Natural killer cell (primary cell): ENCODE data around the gene CDKN2AIPNL. TPM values are rescaled to one million over a fixed set of nuclear protein-coding genes. Genes with fewer than 3 reads are reported as not detected.
"Not testable (repeated sequence)": the region's sequence is repeated elsewhere in the genome, so short reads cannot be mapped to it uniquely, and the experiment has no call there.

ENCODE experiments used
- ATAC-seq, 3 donors: fragments of 150-1000 bp in 2 of 3; fragments of 200-7000 bp in 1 of 3; cut with Tn5 transposase; 1 replicate in 1 of 3; 2 replicates in 2 of 3; pipeline ENCODE4 v1.10.0; 2021; ENCODE audit warnings: mild to moderate bottlenecking in 2 of 3, moderate library complexity in 2 of 3
- DNase-seq, 2 donors: peaks; one replicate each; pipeline versions ENCODE4 v3.0.0 to v3.0.0-alpha.2; 2013 to 2021; ENCODE audit warnings: mixed read lengths in 1 of 2
- H3K27ac ChIP-seq: one replicate; pipeline ENCODE4 v1.5.1; 2013; ENCODE audit warnings: mild to moderate bottlenecking, low read length
- H3K27me3 ChIP-seq: one replicate; pipeline ENCODE4 v1.6.1; 2013; ENCODE audit warnings: low read length; ENCODE audit not compliant: control insufficient read depth, insufficient read depth
- H3K36me3 ChIP-seq: one replicate; pipeline ENCODE4 v1.6.1; 2013; ENCODE audit warnings: low read length; ENCODE audit not compliant: control insufficient read depth, insufficient read depth
- H3K4me1 ChIP-seq: one replicate; pipeline ENCODE4 v1.6.1; 2013; ENCODE audit warnings: low read length; ENCODE audit not compliant: control insufficient read depth, insufficient read depth
- H3K4me3 ChIP-seq: one replicate; pipeline ENCODE4 v1.5.1; 2013; ENCODE audit warnings: low read length
- H3K9me3 ChIP-seq: one replicate; pipeline ENCODE4 v1.6.1; 2013; ENCODE audit warnings: low read length; ENCODE audit not compliant: control insufficient read depth, insufficient read depth
- H3K27ac Mint-ChIP-seq, 2 donors: one replicate each; pipeline ENCODE4 v1.8.0; 2022; ENCODE audit warnings: mild to moderate bottlenecking in 2 of 2, mixed read lengths in 2 of 2, moderate library complexity in 1 of 2
- H3K27me3 Mint-ChIP-seq, 2 donors: one replicate each; pipeline ENCODE4 v1.8.0; 2022; ENCODE audit warnings: low read depth in 2 of 2, mixed read lengths in 2 of 2
- H3K36me3 Mint-ChIP-seq: one replicate; pipeline ENCODE4 v1.8.0; 2022; ENCODE audit warnings: mixed read lengths
- H3K4me1 Mint-ChIP-seq, 2 donors: one replicate each; pipeline ENCODE4 v1.8.0; 2022; ENCODE audit warnings: mixed read lengths in 2 of 2
- H3K4me3 Mint-ChIP-seq: one replicate; pipeline ENCODE4 v1.8.0; 2022; ENCODE audit warnings: mild to moderate bottlenecking, moderate library complexity, mixed read lengths
- H3K9me3 Mint-ChIP-seq, 2 donors: one replicate each; pipeline ENCODE4 v1.8.0; 2022; ENCODE audit warnings: mixed read lengths in 2 of 2
- CTCF ChIP-seq: fragments of 200-600 bp; IDR thresholded peaks from one replicate; pipeline ENCODE4 v1.8.0; 2022; ENCODE audit warnings: antibody characterized with exemption
- whole genome bisulfite sequencing: methylation state at CpG from one replicate; pipeline ENCODE4 v1.1.7; 2013; ENCODE audit warnings: missing lambda C conversion rate; ENCODE audit not compliant: insufficient coverage; 5-methylcytosine and 5-hydroxymethylcytosine counted together
- intact Hi-C: fragments of 100-400 bp; cut with micrococcal nuclease; formaldehyde crosslinking; loops from one replicate; pipeline ENCODE4 v1.14.2; 2022
- total RNA-seq, 4 donors: library from RNA; stranded (reverse); fragments of 120-200 nt in 1 of 4; gene quantifications; one replicate each; pipeline versions ENCODE4 v1.2.3 to v1.2.4, GENCODE V29; 2013 to 2022

The CDKN2AIPNL gene
- total RNA-seq, 3 donors from 2014 or later (not counting 1 experiment from before 2014, with no cell fraction given): 12.3 to 15.5 (median 13.4) TPM

GRCh38 chr5:134374232-134374631 is 37.4 kb downstream of the CDKN2AIPNL start:
- WGBS: 80% methylated on average over 3 of the region's 3 CpGs
- H3K4me1 ChIP-seq: peaks cover 16% of the 10 kb centered on the region
- intact Hi-C loops: loop anchor here (5.0 kb wide), 4 partner anchors 38 to 273 kb away; partner anchors contain the start of genes CDKN2AIPNL, SEC24A and SKP1

GRCh38 chr5:134373633-134374032 is 38.0 kb downstream of the CDKN2AIPNL start:
- ATAC-seq, H3K36me3 Mint-ChIP-seq, H3K27ac ChIP-seq, H3K27me3 Mint-ChIP-seq, H3K9me3 Mint-ChIP-seq, H3K27me3 ChIP-seq, H3K9me3 ChIP-seq, H3K4me3 ChIP-seq, DNase-seq: not testable (repeated sequence)
- Mint-ChIP-seq H3K27ac (peak overlapping the region in 1 of 2 donors; percentile 48), H3K4me1 (peaks cover 40 to 60% of the 10 kb centered on the region in 2 donors), H3K4me3 (peak overlapping the region; percentile 40)
- WGBS: 100% methylated on average over 1 of the region's 5 CpGs
- H3K4me1 ChIP-seq: peaks cover 16% of the 10 kb centered on the region
- H3K36me3 ChIP-seq: peaks cover 20% of the 10 kb centered on the region
- intact Hi-C loops: loop anchor here (5.0 kb wide), 4 partner anchors 39 to 274 kb away; partner anchors contain the start of genes CDKN2AIPNL, SEC24A and SKP1

More at GRCh38 chr5:134374232-134374631, 37.4 kb downstream of the CDKN2AIPNL start:
- peaks cover 40 to 62% of the 10 kb centered on the region in 2 donors for H3K4me1 Mint-ChIP-seq
- H3K9me3 ChIP-seq: no peaks in the 10 kb centered on the region
- H3K4me3 Mint-ChIP-seq: no peak overlapping the region
- H3K4me3 ChIP-seq: no peak overlapping the region
- no peak for TF ChIP-seq CTCF
- peak overlapping the region in 1 of 2 donors; percentile 48 for H3K27ac Mint-ChIP-seq
- H3K36me3 Mint-ChIP-seq: no peaks in the 10 kb centered on the region
- DNase-seq (peak in 1 of 2 donors; percentile 43), ATAC-seq (no peak)
- H3K27me3 Mint-ChIP-seq: no peaks in the 10 kb centered on the region
- no peaks in the 10 kb centered on the region for H3K9me3 Mint-ChIP-seq
- H3K27me3 ChIP-seq: no peaks in the 10 kb centered on the region
- H3K27ac ChIP-seq: no peak overlapping the region
- H3K36me3 ChIP-seq: peaks cover 20% of the 10 kb centered on the region

- no peaks in the 10 kb centered on the region for H3K9me3 ChIP-seq
- H3K36me3 ChIP-seq: peaks cover 11% of the 10 kb centered on the region
- peak overlapping the region; percentile 100 for H3K27ac ChIP-seq
- ATAC-seq (no peak), DNase-seq (peak; percentile 46 to 51)
- no peak for TF ChIP-seq CTCF
- Mint-ChIP-seq H3K4me1 (peaks cover 49 to 55% of the 10 kb centered on the region in 2 donors), H3K36me3 (peaks cover 4% of the 10 kb centered on the region), H3K4me3 (peak overlapping the region; percentile 94), H3K27ac (peak overlapping the region; percentile 98 to 99), H3K9me3 (peaks cover 2 to 3% of the 10 kb centered on the region in 2 donors), H3K27me3 (no peaks in the 10 kb centered on the region)
- intact Hi-C loops: loop anchor here (1.0 to 5.0 kb wide), 7 partner anchors 40 to 367 kb away; partner anchors contain the start of genes CAMLG, CDKN2AIPNL, PPP2CA and SEC24A
- peak overlapping the region; percentile 100 for H3K4me3 ChIP-seq
- H3K4me1 ChIP-seq: peaks cover 22% of the 10 kb centered on the region
- H3K27me3 ChIP-seq: no peaks in the 10 kb centered on the region
- 0% methylated on average over 29 of the region's 29 CpGs for WGBS
Observed at GRCh38 chr5:134371834-134372340, 39.8 kb downstream of the CDKN2AIPNL start.
